Urothelium cell line (cell line): ENCODE data around the gene CPHXL.

Experiments
- DNase-seq: peaks from one replicate; pipeline ENCODE4 v3.0.0; 2011; ENCODE audit warnings: low spot score, mixed read lengths
- FAIRE-seq: peaks from 2 replicates; lab custom pipeline; 2011; peaks lifted over from hg19 to GRCh38; lab: Jason Lieb, UNC

Gene CPHXL

DNA sequence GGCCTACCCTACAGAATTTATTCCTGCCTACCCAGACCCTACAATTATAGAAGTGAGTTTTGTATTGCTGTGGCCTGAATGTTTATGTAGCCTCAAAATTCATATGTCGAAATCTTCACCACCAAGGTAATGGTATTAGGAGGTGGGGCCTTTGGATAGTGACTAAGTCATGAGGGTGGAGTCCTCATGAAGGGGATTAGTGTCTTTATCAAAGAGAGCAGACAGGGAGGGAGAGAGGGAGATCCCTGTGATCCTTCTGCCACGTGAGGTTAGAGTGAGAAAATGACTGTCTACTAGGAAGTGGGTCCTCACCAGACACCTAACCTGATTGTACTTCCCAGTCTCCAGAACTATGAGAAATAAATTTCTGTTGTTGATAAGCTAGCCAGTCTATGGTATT is 24.0 kb downstream of the CPHXL start:
- no peak for DNase-seq
- FAIRE-seq, result no peak

DNA sequence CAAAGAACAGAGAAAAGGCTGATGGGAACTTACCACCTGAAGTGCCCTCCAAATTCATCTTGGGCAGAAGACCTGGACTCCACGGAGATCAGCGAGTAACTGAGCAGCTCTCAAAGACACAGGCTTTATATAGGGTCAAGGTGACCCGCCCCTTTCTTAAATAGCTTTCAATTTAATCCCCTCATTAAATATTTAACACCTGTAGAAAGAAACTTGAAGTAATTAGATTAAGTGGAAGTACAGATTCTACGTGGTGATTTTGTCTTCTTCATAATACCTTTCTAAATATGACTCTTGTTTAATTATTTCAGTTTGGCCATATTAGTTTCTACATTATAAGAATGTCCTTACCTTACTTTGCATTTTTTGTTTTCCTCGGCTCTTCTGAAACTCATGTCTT is 24.9 kb downstream of the CPHXL start, which contains the start of gene DUXB:
Gene DUXB, minus strand, starts transcription at position 101 of the 400 bp plus-strand sequence. Its CDS starts 43 bp downstream, at position 58.
- FAIRE-seq, result no peak
- DNase-seq, result no peak

DNA sequence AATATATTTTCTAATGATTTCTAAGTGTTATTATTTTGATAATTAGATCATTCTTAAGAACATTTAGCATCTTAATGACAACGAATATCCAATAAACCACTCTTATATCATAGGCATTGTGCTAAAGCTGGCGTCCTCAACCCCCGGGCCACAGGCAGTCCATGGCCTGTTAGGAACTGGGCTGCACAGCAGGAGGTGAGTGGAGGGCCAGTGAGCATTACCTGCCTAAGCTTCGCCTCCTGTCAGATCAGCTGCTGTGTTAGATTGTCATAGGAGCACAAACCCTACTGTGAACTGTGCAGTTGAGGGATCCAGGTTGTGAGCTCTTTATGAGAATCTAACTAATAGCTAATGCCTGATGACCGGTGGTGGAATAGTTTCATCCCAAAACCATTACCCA is 28.7 kb downstream of the CPHXL start:
- FAIRE-seq, result no peak

DNA sequence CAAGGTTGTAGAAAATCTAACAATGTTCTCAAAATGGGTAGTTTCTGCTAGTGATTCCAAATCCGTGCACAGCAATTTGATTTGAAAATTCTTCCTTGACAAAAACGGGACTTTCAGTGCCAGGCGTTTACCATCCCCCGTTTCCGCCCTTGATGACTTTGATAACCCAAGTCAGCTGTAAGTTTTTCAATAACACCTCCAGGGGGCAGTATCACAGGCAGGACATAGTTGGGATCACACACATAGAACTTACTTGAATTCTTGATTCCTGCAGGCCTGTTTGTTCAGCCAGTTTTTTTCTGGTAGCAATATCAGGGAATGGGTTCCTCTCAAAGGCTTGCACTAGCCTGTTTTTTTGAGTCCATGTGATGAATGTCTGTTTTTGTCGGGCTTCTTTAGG is 30.6 kb downstream of the CPHXL start:
- FAIRE-seq (no peak), DNase-seq (no peak)

More for the DNA sequence above, 28.7 kb downstream of the CPHXL start:
- no peak for DNase-seq

DNA sequence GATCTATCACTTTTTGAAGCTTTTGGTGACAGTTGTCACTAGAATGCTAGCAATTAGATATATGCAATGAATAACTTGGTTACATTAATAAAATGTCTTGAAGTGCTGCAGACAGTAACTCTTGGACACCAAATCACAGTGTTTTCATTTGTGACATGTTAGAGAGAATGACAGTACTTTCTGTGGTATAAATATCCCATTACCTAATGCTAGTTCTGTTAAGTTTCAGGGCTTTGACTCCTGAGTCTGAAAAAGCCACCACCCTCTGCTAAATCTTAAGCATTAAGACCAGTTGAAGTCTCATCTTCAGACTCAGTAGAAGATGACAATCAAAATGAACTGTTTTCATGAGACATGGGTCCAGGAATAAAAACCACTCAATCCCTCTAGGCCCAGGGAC is 38.9 kb downstream of the CPHXL start:
- no peak for FAIRE-seq

DNA sequence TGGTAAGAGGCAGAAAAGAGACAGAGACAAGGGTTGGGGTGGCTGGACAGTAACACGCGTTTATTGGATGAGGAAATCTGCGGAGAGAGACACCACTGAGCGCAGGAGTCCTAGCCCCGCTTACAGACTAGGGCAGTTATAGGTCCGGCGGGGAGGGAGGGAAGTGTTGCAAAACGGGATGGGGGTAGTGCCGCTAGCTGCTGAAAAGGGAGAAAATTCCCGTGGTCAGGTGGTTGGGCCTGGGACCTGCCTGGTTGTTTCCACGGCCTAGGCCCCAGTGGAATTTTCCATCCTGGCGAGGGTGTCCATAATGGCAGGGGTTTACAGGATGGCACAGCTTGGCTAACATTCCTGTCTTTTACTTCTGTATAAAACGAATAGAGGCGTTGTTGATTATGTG is 44.0 kb downstream of the CPHXL start:
- DNase-seq, result no peak
- FAIRE-seq, result no peak

More for the DNA sequence above, 38.9 kb downstream of the CPHXL start:
- DNase-seq, result no peak

DNA sequence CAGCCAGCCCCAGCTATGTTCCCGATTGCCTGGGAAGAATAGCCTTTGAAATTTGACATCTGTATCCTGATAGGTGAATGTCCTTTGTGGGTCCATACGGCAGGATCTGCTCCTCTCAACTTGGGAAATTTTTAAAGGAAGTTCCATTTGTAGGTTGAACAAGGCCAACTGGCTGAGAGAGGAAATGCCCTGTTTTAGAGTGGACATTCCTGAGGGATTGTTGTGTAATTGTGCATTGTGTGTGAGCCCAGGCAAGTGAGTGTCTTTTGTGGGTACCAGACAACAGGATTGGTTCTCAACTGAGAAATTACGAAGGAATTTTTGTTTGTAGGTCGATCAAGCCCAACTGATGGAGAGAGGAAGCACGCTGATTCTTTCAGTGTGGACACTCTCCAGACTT is 46.9 kb downstream of the CPHXL start:
- DNase-seq, result no peak
- FAIRE-seq, result no peak

DNA sequence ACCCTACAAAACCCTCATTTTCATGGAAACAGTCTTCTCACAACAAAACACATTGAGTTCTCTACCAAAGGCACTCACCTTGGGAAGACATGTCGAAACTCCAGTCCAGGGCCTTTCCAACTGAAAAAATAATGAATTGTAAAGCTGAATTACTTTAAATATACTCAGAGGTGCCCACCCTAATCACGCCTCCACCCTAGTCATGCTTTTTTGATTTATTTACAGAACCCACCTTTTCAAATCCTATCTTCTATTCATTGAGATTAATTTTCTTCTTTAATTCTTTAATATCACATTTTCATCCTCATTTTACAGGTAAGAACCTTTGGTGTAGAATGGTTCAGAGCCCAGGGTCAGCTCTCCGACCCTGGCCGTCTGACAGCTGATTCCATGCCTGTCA is 49.4 kb downstream of the CPHXL start, which contains the start of gene CPHXL2:
Gene CPHXL2, minus strand, starts transcription at position 101 of the 400 bp plus-strand sequence. Its CDS starts 10 bp downstream, at position 91.
- FAIRE-seq (no peak), DNase-seq (no peak)

DNA sequence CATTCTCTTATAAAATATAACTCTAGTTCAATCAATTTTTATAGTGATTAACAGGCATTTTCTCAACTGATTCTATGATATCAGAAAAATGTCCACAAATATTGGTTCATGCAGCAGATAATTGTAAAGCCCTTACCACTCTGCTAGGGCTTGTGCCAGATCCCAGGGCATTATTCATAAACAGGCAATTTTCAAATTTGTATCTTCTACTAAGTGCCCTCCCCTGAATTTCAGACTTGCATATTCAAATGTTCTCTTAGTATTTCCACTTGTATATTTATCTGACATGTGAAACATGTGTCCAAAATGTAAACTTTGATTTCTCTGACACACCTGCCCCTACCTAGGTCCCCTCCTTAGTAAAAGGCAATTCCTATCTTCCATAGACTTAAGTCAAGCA is 58.8 kb downstream of the CPHXL start:
- DNase-seq, result no peak
- no peak for FAIRE-seq
